A673 (cell line): Measurements from ENCODE around the gene NPNT. TPM values are rescaled to one million over a fixed set of nuclear protein-coding genes. Genes with fewer than 3 reads are reported as not detected.

Experiments
- BruUV-seq: library from RNA; stranded (reverse); fragments of 400-500 nt; replicated peaks from 2 replicates; lab custom pipeline; 2021; lab: Mats Ljungman, UMichigan
- CTCF ChIA-PET: fragments of 300-600 bp; sonication (Branson Sonifier 250); formaldehyde crosslinking; loops from one replicate; lab custom pipeline; 2022; ENCODE audit warnings: antibody characterized with exemption; lab: Charles Lee
- POLR2A ChIA-PET: fragments of 300-600 bp; sonication (Branson Sonifier 250); formaldehyde crosslinking; loops from one replicate; lab custom pipeline; 2022; ENCODE audit warnings: antibody characterized with exemption; ENCODE audit not compliant: low non-redundant PET; lab: Charles Lee
- DNase-seq: peaks from one replicate; pipeline ENCODE4 v3.0.0-alpha.2; 2015; ENCODE audit warnings: low spot score
- H3K27ac ChIP-seq: fragments of 200-600 bp; sonication (generic); 2 replicates; pipeline ENCODE4 v1.5.1; 2016; ENCODE audit warnings: mixed run types, low read depth, mild to moderate bottlenecking, mixed read lengths, antibody characterized with exemption, low read length; ENCODE audit not compliant: poor library complexity, severe bottlenecking
- H3K27me3 ChIP-seq: fragments of 200-600 bp; sonication (generic); replicated peaks from 2 replicates; pipeline ENCODE4 v1.6.1; 2017; ENCODE audit warnings: mixed run types, low read depth, mild to moderate bottlenecking, mixed read lengths, antibody characterized with exemption, low read length; ENCODE audit not compliant: insufficient read depth, poor library complexity
- H3K36me3 ChIP-seq: fragments of 200-600 bp; sonication (generic); 2 replicates; pipeline ENCODE4 v1.6.1; 2016; ENCODE audit warnings: mixed run types, mild to moderate bottlenecking, mixed read lengths, antibody characterized with exemption, low read length; ENCODE audit not compliant: insufficient read depth, poor library complexity, severe bottlenecking
- H3K4me1 ChIP-seq: fragments of 200-600 bp; sonication (generic); 2 replicates; pipeline ENCODE4 v1.6.1; 2017; ENCODE audit warnings: mixed run types, mild to moderate bottlenecking, mixed read lengths, antibody characterized with exemption, low read length; ENCODE audit not compliant: insufficient read depth, poor library complexity, severe bottlenecking
- H3K4me3 ChIP-seq: fragments of 200-600 bp; sonication (generic); 2 replicates; pipeline ENCODE4 v1.5.1; 2016; ENCODE audit warnings: low read depth, mixed run types, mild to moderate bottlenecking, mixed read lengths, low read length; ENCODE audit not compliant: poor library complexity, severe bottlenecking
- H3K9me3 ChIP-seq: fragments of 200-600 bp; sonication (generic); 2 replicates; pipeline ENCODE4 v1.6.1; 2016; ENCODE audit warnings: mixed run types, low read depth, mild to moderate bottlenecking, mixed read lengths, antibody characterized with exemption, low read length; ENCODE audit not compliant: poor library complexity, severe bottlenecking
- CTCF ChIP-seq: fragments of 300-800, 200-600 bp; sonication (generic); conservative IDR thresholded peaks from 2 replicates; pipeline ENCODE4 v1.5.1; 2017; ENCODE audit warnings: low read depth, mild to moderate bottlenecking, antibody characterized with exemption, low read length, moderate library complexity, mixed read lengths
- EZH2 ChIP-seq: fragments of 200-600 bp; sonication (generic); IDR thresholded peaks from 2 replicates; pipeline ENCODE4 v1.6.1; 2017; ENCODE audit warnings: borderline replicate concordance, low read depth, mild to moderate bottlenecking, mixed read lengths, antibody characterized with exemption, low read length; ENCODE audit not compliant: poor library complexity, severe bottlenecking
- intact Hi-C: fragments of 100-400 bp; cut with micrococcal nuclease; formaldehyde crosslinking; loops from one replicate; pipeline ENCODE4 v1.10.0; 2022; ENCODE audit not compliant: unreplicated experiment
- total RNA-seq: library from RNA; stranded (reverse); gene quantifications from 2 replicates; pipeline ENCODE4 v1.2.3, GENCODE V29; 2021

The NPNT gene
- total RNA-seq, 1 experiment from 2014 or later = 0.45 TPM

DNA sequence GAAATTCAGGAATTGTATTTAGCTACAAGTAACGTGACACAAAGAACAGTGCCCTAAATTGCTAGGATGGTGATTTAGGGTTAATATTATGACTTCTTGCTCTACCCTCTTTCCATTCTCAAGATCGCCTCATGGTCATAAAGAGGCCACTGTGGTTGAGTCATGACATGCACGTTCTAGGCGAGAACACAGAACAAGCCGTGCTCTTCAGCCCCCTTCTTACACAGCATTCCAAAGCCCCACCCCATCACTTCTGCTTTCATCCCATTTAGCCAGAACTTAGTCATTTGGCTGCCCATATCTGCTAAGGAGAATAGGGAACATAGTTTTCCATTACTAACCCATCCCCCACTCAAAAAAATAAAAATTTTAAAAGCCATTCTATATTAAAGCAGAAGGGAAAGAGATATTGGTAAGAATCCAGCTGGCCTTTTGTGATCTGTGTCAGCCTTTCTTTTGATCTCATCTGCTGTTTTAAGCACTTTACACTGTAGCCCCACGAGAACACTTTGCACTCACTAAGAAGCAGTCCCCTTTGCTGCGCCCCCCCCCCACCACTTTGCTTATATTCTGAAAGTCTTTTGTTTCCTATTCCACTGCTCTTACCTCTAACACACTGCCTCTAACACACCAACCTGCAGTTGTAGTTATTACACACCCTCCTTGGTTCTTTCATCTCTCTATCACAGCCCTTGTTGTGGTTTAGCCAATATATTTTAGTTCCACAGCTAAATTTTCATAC, 28.4 kb downstream of the NPNT start:
- no peak overlapping the region for H3K4me3 ChIP-seq
- ChIA-PET CTCF (no interaction called here), POLR2A (no interaction called here)
- intact Hi-C loops = no loop called here
- TF ChIP-seq CTCF (no peak), EZH2 (no peak)
- no peaks in the 10 kb centered on the region for H3K4me1 ChIP-seq
- no peak overlapping the region for H3K27ac ChIP-seq
- no peaks in the 10 kb centered on the region for H3K27me3 ChIP-seq
- H3K9me3 ChIP-seq = no peaks in the 10 kb centered on the region
- DNase-seq = no peak
- BruUV-seq = no TSS peak
- no peaks in the 10 kb centered on the region for H3K36me3 ChIP-seq

DNA sequence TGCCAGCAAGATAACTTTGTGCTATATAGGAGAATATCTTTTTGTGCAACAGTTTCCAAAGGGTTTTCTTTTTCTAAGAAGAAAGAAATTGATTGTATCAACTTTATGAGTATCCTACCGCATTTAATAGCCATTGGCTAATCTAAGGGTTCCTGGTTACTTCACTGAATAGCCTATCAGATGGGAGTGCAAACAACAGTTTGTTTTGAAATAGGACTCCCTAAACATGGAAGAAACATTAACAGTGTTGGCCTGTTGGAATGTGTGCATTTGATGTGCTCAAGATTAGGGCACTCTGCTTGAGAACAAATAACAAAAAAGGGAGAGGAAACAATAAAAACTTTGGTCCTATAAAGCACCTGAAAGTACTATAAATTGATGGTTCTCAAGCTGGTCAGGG, 29.1 kb downstream of the NPNT start:
- CTCF ChIA-PET = no interaction called here
- no peak for TF ChIP-seq CTCF
- TF ChIP-seq EZH2 = no peak
- Histone ChIP-seq H3K27ac (no peak overlapping the region), H3K27me3 (no peaks in the 10 kb centered on the region), H3K4me3 (no peak overlapping the region), H3K36me3 (no peaks in the 10 kb centered on the region), H3K4me1 (no peaks in the 10 kb centered on the region), H3K9me3 (no peaks in the 10 kb centered on the region)
- BruUV-seq = no TSS peak
- POLR2A ChIA-PET = no interaction called here
- no peak for DNase-seq
- intact Hi-C loops = no loop called here

- Histone ChIP-seq H3K4me1 (no peaks in the 10 kb centered on the region), H3K9me3 (no peaks in the 10 kb centered on the region), H3K36me3 (no peaks in the 10 kb centered on the region), H3K27ac (no peak overlapping the region), H3K4me3 (no peak overlapping the region), H3K27me3 (no peaks in the 10 kb centered on the region)
- ChIA-PET POLR2A (no interaction called here), CTCF (no interaction called here)
- TF ChIP-seq CTCF = no peak
- no peak for TF ChIP-seq EZH2
- intact Hi-C loops = no loop called here
- no peak for DNase-seq
- BruUV-seq = no TSS peak
Observed at GRCh38 chr4:105930698-105931097, 35.4 kb downstream of the NPNT start.
